Subcutaneous abdominal adipose tissue (tissue), 5 donors: ENCODE measurements around the gene LRRC8B.
"Not testable (repeated sequence)": the region's sequence is repeated elsewhere in the genome, so short reads cannot be mapped to it uniquely, and the experiment has no call there.

ENCODE experiments used
- H3K27ac ChIP-seq: one replicate; pipeline ENCODE4 v1.7.0; 2013; ENCODE audit warnings: low read depth, mild to moderate bottlenecking, inconsistent platforms, low read length, moderate library complexity
- H3K27me3 ChIP-seq, 5 donors: one replicate each; pipeline ENCODE4 v1.7.0; 2013; ENCODE audit warnings: low read length in 5 of 5, inconsistent platforms in 1 of 5; ENCODE audit not compliant: control insufficient read depth in 5 of 5, insufficient read depth in 4 of 5
- H3K36me3 ChIP-seq, 5 donors: one replicate each; pipeline ENCODE4 v1.7.0; 2013; ENCODE audit warnings: low read length in 5 of 5; ENCODE audit not compliant: control insufficient read depth in 5 of 5, insufficient read depth in 5 of 5
- H3K4me1 ChIP-seq, 5 donors: one replicate each; pipeline ENCODE4 v1.7.0; 2013; ENCODE audit warnings: low read length in 5 of 5, mild to moderate bottlenecking in 3 of 5, moderate library complexity in 1 of 5; ENCODE audit not compliant: control insufficient read depth in 5 of 5, insufficient read depth in 5 of 5
- H3K4me3 ChIP-seq, 5 donors: one replicate each; pipeline ENCODE4 v1.7.0; 2013; ENCODE audit warnings: low read length in 5 of 5, low read depth in 1 of 5
- H3K9ac ChIP-seq, 5 donors: one replicate each; pipeline ENCODE4 v1.7.0; 2013; ENCODE audit warnings: low read length in 5 of 5, mild to moderate bottlenecking in 4 of 5, moderate library complexity in 3 of 5
- H3K9me3 ChIP-seq, 5 donors: one replicate each; pipeline ENCODE4 v1.7.0; 2013; ENCODE audit warnings: low read length in 5 of 5; ENCODE audit not compliant: control insufficient read depth in 5 of 5
- donor health status: healthy.
- donor health status: healthy.
- donor health status: healthy.
- donor health status: healthy.
- donor health status: healthy.

Gene LRRC8B

GRCh38 chr1:89532866-89533265 lies 8.2 kb downstream of the LRRC8B start:
- Histone ChIP-seq H3K4me3 (no peak overlapping the region), H3K4me1 (peaks cover 0 to 24% (median under 1%) of the 10 kb centered on the region in 5 donors), H3K27me3 (no peaks in the 10 kb centered on the region), H3K27ac (no peak overlapping the region), H3K9ac (no peak overlapping the region), H3K9me3 (no peaks in the 10 kb centered on the region), H3K36me3 (peaks cover 0 to 4% (median 0%) of the 10 kb centered on the region in 5 donors)

DNA sequence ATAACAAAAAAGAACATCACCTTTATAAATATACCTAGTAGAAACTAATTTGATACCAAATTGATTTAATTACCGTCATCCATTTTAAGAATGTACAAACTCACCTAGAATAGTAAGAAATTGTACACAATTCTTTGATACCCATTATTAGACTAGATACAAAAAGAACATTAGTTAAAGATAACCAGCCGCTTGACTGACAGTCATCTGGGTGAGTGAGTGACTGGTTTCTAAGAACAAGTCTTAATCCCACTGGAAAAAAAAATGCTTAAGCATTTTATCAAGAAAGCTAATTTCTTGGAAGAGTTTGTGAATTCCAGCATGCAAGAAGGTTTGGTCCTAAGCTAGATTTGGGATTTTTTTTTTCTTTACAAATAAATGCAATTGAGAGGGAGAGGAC lies 10.9 kb downstream of the LRRC8B start:
- no peaks in the 10 kb centered on the region for H3K9me3 ChIP-seq
- H3K27me3 ChIP-seq: no peaks in the 10 kb centered on the region
- peaks cover 0 to 18% (median 4%) of the 10 kb centered on the region in 5 donors for H3K4me1 ChIP-seq
- no peaks in the 10 kb centered on the region for H3K36me3 ChIP-seq
- H3K9ac ChIP-seq: no peak overlapping the region
- no peak overlapping the region for H3K4me3 ChIP-seq
- no peak overlapping the region for H3K27ac ChIP-seq

- Histone ChIP-seq H3K27ac (no peak overlapping the region), H3K9ac (no peak overlapping the region), H3K36me3 (no peaks in the 10 kb centered on the region), H3K4me3 (no peak overlapping the region), H3K9me3 (no peaks in the 10 kb centered on the region), H3K4me1 (peaks cover 0 to 18% (median 4%) of the 10 kb centered on the region in 5 donors), H3K27me3 (no peaks in the 10 kb centered on the region)
These were observed 12.1 kb downstream of the LRRC8B start for GRCh38 chr1:89536555-89537341.

- peak overlapping the region; percentile 18 for H3K27ac ChIP-seq
- H3K27me3 ChIP-seq: no peaks in the 10 kb centered on the region
- H3K4me1 ChIP-seq: peaks cover 0 to 18% (median 4%) of the 10 kb centered on the region in 5 donors
- no peaks in the 10 kb centered on the region for H3K36me3 ChIP-seq
- no peaks in the 10 kb centered on the region for H3K9me3 ChIP-seq
- H3K9ac ChIP-seq: no peak overlapping the region
- H3K4me3 ChIP-seq: no peak overlapping the region
These were observed 13.7 kb downstream of the LRRC8B start for GRCh38 chr1:89538361-89538760.

GRCh38 chr1:89539128-89539527 lies 14.5 kb downstream of the LRRC8B start:
- no peaks in the 10 kb centered on the region for H3K9me3 ChIP-seq
- H3K27me3 ChIP-seq: no peaks in the 10 kb centered on the region
- H3K9ac ChIP-seq: no peak overlapping the region
- no peaks in the 10 kb centered on the region for H3K36me3 ChIP-seq
- no peak overlapping the region for H3K27ac ChIP-seq
- peaks cover 0 to 18% (median 6%) of the 10 kb centered on the region in 5 donors for H3K4me1 ChIP-seq
- H3K4me3 ChIP-seq: no peak overlapping the region

GRCh38 chr1:89540406-89540970 lies 15.9 kb downstream of the LRRC8B start:
- Histone ChIP-seq H3K27me3 (no peaks in the 10 kb centered on the region), H3K4me1 (peaks cover 1 to 20% (median 13%) of the 10 kb centered on the region in 5 donors), H3K36me3 (no peaks in the 10 kb centered on the region), H3K9me3 (no peaks in the 10 kb centered on the region), H3K27ac (no peak overlapping the region), H3K9ac (no peak overlapping the region), H3K4me3 (no peak overlapping the region)

GRCh38 chr1:89542345-89542744 lies 17.7 kb downstream of the LRRC8B start:
- Histone ChIP-seq H3K36me3 (no peaks in the 10 kb centered on the region), H3K4me3 (no peak overlapping the region), H3K4me1 (peaks cover 1 to 34% (median 28%) of the 10 kb centered on the region in 5 donors), H3K9me3 (no peaks in the 10 kb centered on the region), H3K9ac (no peak overlapping the region), H3K27me3 (no peaks in the 10 kb centered on the region), H3K27ac (no peak overlapping the region)

DNA sequence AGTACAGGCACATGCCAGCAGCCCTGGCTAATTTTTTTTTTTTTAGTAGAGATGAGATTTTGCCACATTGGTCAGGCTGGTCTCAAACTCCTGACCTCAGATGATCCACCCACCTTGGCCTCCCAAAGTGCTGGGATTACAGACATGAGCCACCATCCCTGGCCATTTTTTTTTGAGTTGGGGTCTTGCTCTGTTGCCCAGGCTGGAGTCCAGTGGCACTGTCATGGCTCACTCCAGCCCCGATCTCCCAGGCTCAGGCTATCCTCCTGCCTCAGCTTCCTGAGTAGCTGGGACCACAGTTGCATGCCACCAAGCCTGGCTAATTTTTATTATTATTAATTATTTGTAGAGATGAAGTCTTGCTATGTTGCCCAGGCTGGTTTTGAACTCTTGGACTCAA lies 19.0 kb downstream of the LRRC8B start:
- not testable (repeated sequence) for H3K27ac ChIP-seq, H3K27me3 ChIP-seq, H3K4me3 ChIP-seq, H3K9me3 ChIP-seq, H3K36me3 ChIP-seq, H3K9ac ChIP-seq
- peaks cover 1 to 45% (median 35%) of the 10 kb centered on the region in 5 donors for H3K4me1 ChIP-seq

DNA sequence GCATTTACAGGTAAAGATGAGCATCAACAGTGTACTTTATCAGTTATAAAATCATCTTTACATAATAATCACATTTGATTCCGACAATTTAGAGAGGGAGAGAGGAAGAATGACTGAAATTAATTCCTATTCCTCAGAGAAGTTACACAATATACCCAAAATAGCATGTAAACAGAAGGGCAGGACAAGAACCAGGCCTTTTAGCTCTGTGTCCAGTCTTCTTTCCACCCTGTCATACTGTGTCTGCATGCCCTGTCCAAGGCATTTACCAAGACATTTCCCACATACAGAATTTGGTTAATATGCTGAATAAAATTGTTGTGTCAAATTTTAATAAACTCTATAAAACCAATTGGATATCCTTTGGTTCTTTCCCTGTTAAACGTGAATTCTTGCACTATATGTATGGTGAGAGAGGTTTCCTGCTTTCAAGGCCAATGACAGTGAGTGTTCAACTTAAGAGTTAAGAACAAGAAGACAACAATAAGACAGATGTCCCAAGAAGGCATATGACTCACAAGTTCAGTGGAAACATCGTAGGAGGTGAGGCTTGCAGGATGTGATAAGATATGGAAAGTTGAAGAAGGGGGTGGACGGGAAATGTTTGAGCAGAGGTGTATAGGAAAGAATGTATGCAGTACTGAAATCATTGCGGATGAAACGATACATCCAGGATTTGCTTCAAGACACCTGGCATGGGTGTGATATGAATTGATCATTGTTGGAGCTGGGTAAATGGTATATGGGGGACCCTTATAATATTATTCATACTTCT lies 20.8 kb downstream of the LRRC8B start:
- Histone ChIP-seq H3K27ac (peak overlapping the region; percentile 58), H3K27me3 (no peaks in the 10 kb centered on the region), H3K4me3 (no peak overlapping the region), H3K4me1 (peaks cover 1 to 52% (median 33%) of the 10 kb centered on the region in 5 donors), H3K9me3 (no peaks in the 10 kb centered on the region), H3K36me3 (peaks cover 0 to 3% (median 0%) of the 10 kb centered on the region in 5 donors), H3K9ac (no peak overlapping the region)
